VCaP (cell line): ENCODE data around the gene PXYLP1.

ENCODE experiments used
- H3K27ac ChIP-seq: fragments of 450-650 bp; 2 replicates; pipeline ENCODE4 v1.5.1; 2017
- CTCF ChIP-seq: fragments of 450-650 bp; conservative IDR thresholded peaks from 2 replicates; pipeline ENCODE4 v1.5.1; 2017; ENCODE audit warnings: mild to moderate bottlenecking, moderate library complexity

Gene PXYLP1

GRCh38 chr3:141323936-141324704 lies 92.5 kb downstream of the PXYLP1 start:
- no peak overlapping the region for H3K27ac ChIP-seq

GRCh38 chr3:141326123-141326522 lies 94.5 kb downstream of the PXYLP1 start:
- TF ChIP-seq CTCF = no peak
- H3K27ac ChIP-seq = peak overlapping the region; percentile 54

More at GRCh38 chr3:141323936-141324704, 92.5 kb downstream of the PXYLP1 start:
- TF ChIP-seq CTCF = no peak

- H3K27ac ChIP-seq = peak overlapping the region; percentile 54
- no peak for TF ChIP-seq CTCF
Measured at GRCh38 chr3:141326626-141327025, 95.0 kb downstream of the PXYLP1 start.

GRCh38 chr3:141328286-141329166 lies 96.9 kb downstream of the PXYLP1 start:
- no peak overlapping the region for H3K27ac ChIP-seq
- TF ChIP-seq CTCF = no peak

GRCh38 chr3:141330235-141330634 lies 98.6 kb downstream of the PXYLP1 start:
- no peak overlapping the region for H3K27ac ChIP-seq
- no peak for TF ChIP-seq CTCF

GRCh38 chr3:141330718-141331376 lies 99.2 kb downstream of the PXYLP1 start:
- no peak for TF ChIP-seq CTCF
- H3K27ac ChIP-seq = no peak overlapping the region
